Natural killer cell (primary cell): Measurements from ENCODE around the gene PCNX1. TPM values are rescaled to one million over a fixed set of nuclear protein-coding genes. Genes with fewer than 3 reads are reported as not detected.

ENCODE experiments used
- ATAC-seq, 3 donors: fragments of 150-1000 bp in 2 of 3; fragments of 200-7000 bp in 1 of 3; cut with Tn5 transposase; 1 replicate in 1 of 3; 2 replicates in 2 of 3; pipeline ENCODE4 v1.10.0; 2021; ENCODE audit warnings: mild to moderate bottlenecking in 2 of 3, moderate library complexity in 2 of 3
- DNase-seq, 2 donors: peaks; one replicate each; pipeline versions ENCODE4 v3.0.0 to v3.0.0-alpha.2; 2013 to 2021; ENCODE audit warnings: mixed read lengths in 1 of 2
- H3K27ac ChIP-seq: one replicate; pipeline ENCODE4 v1.5.1; 2013; ENCODE audit warnings: mild to moderate bottlenecking, low read length
- H3K27me3 ChIP-seq: one replicate; pipeline ENCODE4 v1.6.1; 2013; ENCODE audit warnings: low read length; ENCODE audit not compliant: control insufficient read depth, insufficient read depth
- H3K36me3 ChIP-seq: one replicate; pipeline ENCODE4 v1.6.1; 2013; ENCODE audit warnings: low read length; ENCODE audit not compliant: control insufficient read depth, insufficient read depth
- H3K4me1 ChIP-seq: one replicate; pipeline ENCODE4 v1.6.1; 2013; ENCODE audit warnings: low read length; ENCODE audit not compliant: control insufficient read depth, insufficient read depth
- H3K4me3 ChIP-seq: one replicate; pipeline ENCODE4 v1.5.1; 2013; ENCODE audit warnings: low read length
- H3K9me3 ChIP-seq: one replicate; pipeline ENCODE4 v1.6.1; 2013; ENCODE audit warnings: low read length; ENCODE audit not compliant: control insufficient read depth, insufficient read depth
- H3K27ac Mint-ChIP-seq, 2 donors: one replicate each; pipeline ENCODE4 v1.8.0; 2022; ENCODE audit warnings: mild to moderate bottlenecking in 2 of 2, mixed read lengths in 2 of 2, moderate library complexity in 1 of 2
- H3K27me3 Mint-ChIP-seq, 2 donors: one replicate each; pipeline ENCODE4 v1.8.0; 2022; ENCODE audit warnings: low read depth in 2 of 2, mixed read lengths in 2 of 2
- H3K36me3 Mint-ChIP-seq: one replicate; pipeline ENCODE4 v1.8.0; 2022; ENCODE audit warnings: mixed read lengths
- H3K4me1 Mint-ChIP-seq, 2 donors: one replicate each; pipeline ENCODE4 v1.8.0; 2022; ENCODE audit warnings: mixed read lengths in 2 of 2
- H3K4me3 Mint-ChIP-seq: one replicate; pipeline ENCODE4 v1.8.0; 2022; ENCODE audit warnings: mild to moderate bottlenecking, moderate library complexity, mixed read lengths
- H3K9me3 Mint-ChIP-seq, 2 donors: one replicate each; pipeline ENCODE4 v1.8.0; 2022; ENCODE audit warnings: mixed read lengths in 2 of 2
- CTCF ChIP-seq: fragments of 200-600 bp; IDR thresholded peaks from one replicate; pipeline ENCODE4 v1.8.0; 2022; ENCODE audit warnings: antibody characterized with exemption
- WGBS: methylation state at CpG from one replicate; pipeline ENCODE4 v1.1.7; 2013; ENCODE audit warnings: missing lambda C conversion rate; ENCODE audit not compliant: insufficient coverage; 5-methylcytosine and 5-hydroxymethylcytosine counted together
- intact Hi-C: fragments of 100-400 bp; cut with micrococcal nuclease; formaldehyde crosslinking; loops from one replicate; pipeline ENCODE4 v1.14.2; 2022
- total RNA-seq, 4 donors: library from RNA; stranded (reverse); fragments of 120-200 nt in 1 of 4; gene quantifications; one replicate each; pipeline versions ENCODE4 v1.2.3 to v1.2.4, GENCODE V29; 2013 to 2022

The PCNX1 gene
- total RNA-seq, 3 donors from 2014 or later (not counting 1 experiment from before 2014, with no cell fraction given) = 79.8 to 124 (median 119) TPM

- ATAC-seq = no peak
- no peak for TF ChIP-seq CTCF
- 100% methylated on average over 2 of the region's 2 CpGs for WGBS
Measured at GRCh38 chr14:71140157-71140556, 232.9 kb downstream of the PCNX1 start.

GRCh38 chr14:71141701-71142374 is 234.6 kb downstream of the PCNX1 start:
- intact Hi-C loops = loop anchor here (5.0 to 10.0 kb wide), 2 partner anchors 180 to 263 kb away; partner anchors contain the start of gene SIPA1L1
- 89% methylated on average over 4 of the region's 4 CpGs for WGBS
- no peak overlapping the region for H3K4me3 Mint-ChIP-seq

More at GRCh38 chr14:71140157-71140556, 232.9 kb downstream of the PCNX1 start:
- H3K4me3 ChIP-seq = no peak overlapping the region
- no peaks in the 10 kb centered on the region for H3K27me3 ChIP-seq
- no peak overlapping the region for H3K4me3 Mint-ChIP-seq
- H3K27me3 Mint-ChIP-seq = peaks cover 0 to 4% of the 10 kb centered on the region in 2 donors
- intact Hi-C loops = loop anchor here (5.0 to 10.0 kb wide), 2 partner anchors 182 to 265 kb away; partner anchors contain the start of gene SIPA1L1
- H3K27ac Mint-ChIP-seq = no peak overlapping the region
- H3K9me3 ChIP-seq = no peaks in the 10 kb centered on the region
- H3K4me1 Mint-ChIP-seq = peaks cover 6 to 19% of the 10 kb centered on the region in 2 donors
- peaks cover 23% of the 10 kb centered on the region for H3K4me1 ChIP-seq
- H3K9me3 Mint-ChIP-seq = no peaks in the 10 kb centered on the region
- no peak for DNase-seq
- no peaks in the 10 kb centered on the region for H3K36me3 Mint-ChIP-seq
- H3K36me3 ChIP-seq = no peaks in the 10 kb centered on the region
- H3K27ac ChIP-seq = no peak overlapping the region

GRCh38 chr14:71142375-71143038 is 235.2 kb downstream of the PCNX1 start:
- H3K36me3 ChIP-seq = no peaks in the 10 kb centered on the region
- ATAC-seq (peak; percentile 30 to 65 (median 40)), DNase-seq (peak in 1 of 2 donors; percentile 52)
- peaks cover 6 to 19% of the 10 kb centered on the region in 2 donors for H3K4me1 Mint-ChIP-seq
- WGBS = 10% methylated on average over 3 of the region's 3 CpGs
- H3K4me3 Mint-ChIP-seq = no peak overlapping the region
- peak overlapping the region; percentile 57 for H3K27ac ChIP-seq
- H3K4me1 ChIP-seq = peaks cover 23% of the 10 kb centered on the region
- no peaks in the 10 kb centered on the region for H3K9me3 ChIP-seq
- no peak overlapping the region for H3K27ac Mint-ChIP-seq
- H3K36me3 Mint-ChIP-seq = no peaks in the 10 kb centered on the region
- TF ChIP-seq CTCF = no peak
- intact Hi-C loops = loop anchor here (5.0 to 10.0 kb wide), 2 partner anchors 180 to 262 kb away; partner anchors contain the start of gene SIPA1L1
- no peak overlapping the region for H3K4me3 ChIP-seq
- no peaks in the 10 kb centered on the region for H3K9me3 Mint-ChIP-seq
- H3K27me3 Mint-ChIP-seq = peaks cover 0 to 4% of the 10 kb centered on the region in 2 donors
- no peaks in the 10 kb centered on the region for H3K27me3 ChIP-seq

More at GRCh38 chr14:71141701-71142374, 234.6 kb downstream of the PCNX1 start:
- ATAC-seq = no peak
- no peaks in the 10 kb centered on the region for H3K36me3 Mint-ChIP-seq
- Histone ChIP-seq H3K9me3 (no peaks in the 10 kb centered on the region), H3K36me3 (no peaks in the 10 kb centered on the region), H3K27ac (peak overlapping the region; percentile 24), H3K4me3 (no peak overlapping the region), H3K27me3 (no peaks in the 10 kb centered on the region), H3K4me1 (peaks cover 23% of the 10 kb centered on the region)
- H3K4me1 Mint-ChIP-seq = peaks cover 6 to 19% of the 10 kb centered on the region in 2 donors
- H3K27me3 Mint-ChIP-seq = peaks cover 0 to 4% of the 10 kb centered on the region in 2 donors
- TF ChIP-seq CTCF = no peak
- H3K9me3 Mint-ChIP-seq = no peaks in the 10 kb centered on the region
- no peak for DNase-seq
- H3K27ac Mint-ChIP-seq = no peak overlapping the region
